ENCODE data around the gene CCDC141. TPM values are rescaled to one million over a fixed set of nuclear protein-coding genes. Genes with fewer than 3 reads are reported as not detected.

Gene CCDC141
- total and polyA plus RNA-seq, 2 of the 13 experiments (the other 11 are each of a cell fraction or from before 2014, with no cell fraction given), result not detected

GRCh38 chr2:178954049-178954448 lies 95.9 kb downstream of the CCDC141 start:
- H4K20me1 ChIP-seq (ENCODE audit: insufficient read depth, low read length), result no peaks in the 10 kb centered on the region
- no peak for DNase-seq (ENCODE audit: low spot score)
- no peak overlapping the region for H3K4me3 ChIP-seq (replicated peaks in 1 of 3; ENCODE audit: insufficient read depth in 1 of 3, low read depth in 2 of 3, low read length in 3 of 3)
- BruUV-seq (replicated peaks), result no TSS peak
- no peaks in the 10 kb centered on the region for H3K9me3 ChIP-seq (ENCODE audit: low read length)
- in situ Hi-C loops (cut with HindIII; ENCODE audit: extremely low pct_ligation_motif_present, low pct_unique_long_range_greater_than_20kb) (no loop called here), intact Hi-C loops (cut with micrococcal nuclease; ENCODE audit: unreplicated experiment) (no loop called here)
- no peaks in the 10 kb centered on the region for H3K79me2 ChIP-seq (ENCODE audit: insufficient read depth, low read length)
- 2% methylated on average over 4 of the region's 4 CpGs for WGBS (ENCODE audit: low lambda C conversion rate)
- ATAC-seq, result no peak
- no peak overlapping the region for H3K27ac ChIP-seq (ENCODE audit: extremely low read length, insufficient read depth, low read length)
- peaks cover 0 to 4% of the 10 kb centered on the region in 2 experiments; a peak in 2 of 5 replicates for H3K27me3 ChIP-seq (ENCODE audit: control insufficient read depth in 1 of 2, insufficient read depth in 2 of 2, low read length in 2 of 2)
- TF ChIP-seq THYN1 (CRISPR knock-in tag; IDR thresholded peaks at IDR 0.05; ENCODE audit: borderline replicate concordance, low read depth), result no peak
- TF ChIP-seq ZNF619 (CRISPR knock-in tag; IDR thresholded peaks at IDR 0.05), result no peak
- TF ChIP-seq GABPA (IDR thresholded peaks at IDR 0.05; ENCODE audit: low read depth, low read length), result no peak
- TF ChIP-seq GABPA (CRISPR knock-in tag; IDR thresholded peaks at IDR 0.05; ENCODE audit: low read depth), result no peak
- no peak for TF ChIP-seq MED13 (CRISPR knock-in tag; IDR thresholded peaks at IDR 0.05)
- TF ChIP-seq ZNF407 (CRISPR knock-in tag; IDR thresholded peaks at IDR 0.05; ENCODE audit: not compliant biosample characterization), result no peak
- TF ChIP-seq ZNF597 (CRISPR knock-in tag; IDR thresholded peaks at IDR 0.05), result no peak
- no peak for TF ChIP-seq ZNF44 (CRISPR knock-in tag; IDR thresholded peaks at IDR 0.05)
- TF ChIP-seq BORCS8-MEF2B (CRISPR knock-in tag; IDR thresholded peaks at IDR 0.05), result no peak
- no peak for TF ChIP-seq MAFF (IDR thresholded peaks at IDR 0.05; ENCODE audit: low read depth, low read length)
- no peak for TF ChIP-seq ZSCAN21 (CRISPR knock-in tag; IDR thresholded peaks at IDR 0.05; ENCODE audit: borderline replicate concordance)
- TF ChIP-seq ZNF10 (CRISPR knock-in tag; IDR thresholded peaks at IDR 0.05; ENCODE audit: borderline replicate concordance, low read depth), result no peak
- H3K36me3 ChIP-seq (replicated peaks in 1 of 2; ENCODE audit: control insufficient read depth in 1 of 2, insufficient read depth in 2 of 2, low read length in 2 of 2), result no peaks in the 10 kb centered on the region
- H3K4me1 ChIP-seq (ENCODE audit: insufficient read depth, low read length), result no peaks in the 10 kb centered on the region
- ChIA-PET CTCF (ENCODE audit: low intra/inter-chr PET ratio, low total read pairs) (no interaction called here), POLR2A (no interaction called here)
- H2AFZ ChIP-seq (ENCODE audit: low read length), result no peak overlapping the region
- FAIRE-seq, result no peak
- no peak overlapping the region for H3K9ac ChIP-seq (ENCODE audit: insufficient read depth, low read depth, low read length)
- H3K4me2 ChIP-seq (ENCODE audit: low read depth, low read length), result no peak overlapping the region
